ENCODE measurements around the gene OMG.

The OMG gene

GRCh38 chr17:31254654-31255053 lies 42.4 kb downstream of the OMG start:
- Mint-ChIP-seq H3K4me3 (no peak overlapping the region), H3K27me3 (ENCODE audit: low read depth) (no peaks in the 10 kb centered on the region), H3K4me1 (peaks cover 7% of the 10 kb centered on the region), H3K27ac (no peak overlapping the region), H3K9me3 (no peaks in the 10 kb centered on the region), H3K36me3 (ENCODE audit: low read depth) (peaks cover 18% of the 10 kb centered on the region)
- TF ChIP-seq CTCF (IDR thresholded peaks at IDR 0.05; ENCODE audit: unreplicated experiment in 3 of 3): no peak

GRCh38 chr17:31252741-31253140 lies 44.3 kb downstream of the OMG start:
- Mint-ChIP-seq H3K36me3 (ENCODE audit: low read depth) (peaks cover 29% of the 10 kb centered on the region), H3K4me3 (no peak overlapping the region), H3K9me3 (no peaks in the 10 kb centered on the region), H3K27ac (no peak overlapping the region), H3K27me3 (ENCODE audit: low read depth) (no peaks in the 10 kb centered on the region), H3K4me1 (peaks cover 7% of the 10 kb centered on the region)
- no peak for TF ChIP-seq CTCF (IDR thresholded peaks at IDR 0.05; ENCODE audit: unreplicated experiment in 3 of 3)

- no peak overlapping the region for H3K27ac Mint-ChIP-seq
- no peak for TF ChIP-seq CTCF (IDR thresholded peaks at IDR 0.05; ENCODE audit: unreplicated experiment in 3 of 3)
- peaks cover 7% of the 10 kb centered on the region for H3K4me1 Mint-ChIP-seq
- H3K27me3 Mint-ChIP-seq (ENCODE audit: low read depth): no peaks in the 10 kb centered on the region
- peaks cover 33% of the 10 kb centered on the region for H3K36me3 Mint-ChIP-seq (ENCODE audit: low read depth)
- H3K4me3 Mint-ChIP-seq: no peak overlapping the region
- no peaks in the 10 kb centered on the region for H3K9me3 Mint-ChIP-seq
Measured at GRCh38 chr17:31251970-31252328, 45.1 kb downstream of the OMG start.

- H3K9me3 Mint-ChIP-seq: no peaks in the 10 kb centered on the region
- H3K27me3 Mint-ChIP-seq (ENCODE audit: low read depth): no peaks in the 10 kb centered on the region
- TF ChIP-seq CTCF (IDR thresholded peaks at IDR 0.05; ENCODE audit: unreplicated experiment in 3 of 3): no peak
- no peak overlapping the region for H3K4me3 Mint-ChIP-seq
- H3K27ac Mint-ChIP-seq: no peak overlapping the region
- H3K4me1 Mint-ChIP-seq: peaks cover 7% of the 10 kb centered on the region
- peaks cover 39% of the 10 kb centered on the region for H3K36me3 Mint-ChIP-seq (ENCODE audit: low read depth)
Measured at GRCh38 chr17:31251105-31251969, 45.7 kb downstream of the OMG start.

GRCh38 chr17:31250229-31250628 lies 46.8 kb downstream of the OMG start:
- Mint-ChIP-seq H3K4me3 (no peak overlapping the region), H3K27me3 (ENCODE audit: low read depth) (no peaks in the 10 kb centered on the region)

More at GRCh38 chr17:31250229-31250628, 46.8 kb downstream of the OMG start:
- Mint-ChIP-seq H3K27ac (peak overlapping the region in 1 of 3 experiments; percentile 52), H3K4me1 (peaks cover 7% of the 10 kb centered on the region), H3K9me3 (no peaks in the 10 kb centered on the region), H3K36me3 (ENCODE audit: low read depth) (peaks cover 50% of the 10 kb centered on the region)
- TF ChIP-seq CTCF (IDR thresholded peaks at IDR 0.05; ENCODE audit: unreplicated experiment in 3 of 3): no peak
